A172 (cell line): ENCODE data around the gene ADAMTS13. TPM values are rescaled to one million over a fixed set of nuclear protein-coding genes. Genes with fewer than 3 reads are reported as not detected.

Source experiments
- DNase-seq: peaks from one replicate; pipeline ENCODE4 v3.0.0-alpha.2; 2015; ENCODE audit warnings: low spot score
- total RNA-seq: library from RNA; depleted of rRNA; stranded (reverse); fragments of >200 nt; shearing (Covaris generic); gene quantifications from 2 replicates; pipeline ENCODE4 v1.2.3, GENCODE V29; 2014

ADAMTS13 gene
- total RNA-seq, 1 experiment from 2014 or later = 1.6 TPM

DNA sequence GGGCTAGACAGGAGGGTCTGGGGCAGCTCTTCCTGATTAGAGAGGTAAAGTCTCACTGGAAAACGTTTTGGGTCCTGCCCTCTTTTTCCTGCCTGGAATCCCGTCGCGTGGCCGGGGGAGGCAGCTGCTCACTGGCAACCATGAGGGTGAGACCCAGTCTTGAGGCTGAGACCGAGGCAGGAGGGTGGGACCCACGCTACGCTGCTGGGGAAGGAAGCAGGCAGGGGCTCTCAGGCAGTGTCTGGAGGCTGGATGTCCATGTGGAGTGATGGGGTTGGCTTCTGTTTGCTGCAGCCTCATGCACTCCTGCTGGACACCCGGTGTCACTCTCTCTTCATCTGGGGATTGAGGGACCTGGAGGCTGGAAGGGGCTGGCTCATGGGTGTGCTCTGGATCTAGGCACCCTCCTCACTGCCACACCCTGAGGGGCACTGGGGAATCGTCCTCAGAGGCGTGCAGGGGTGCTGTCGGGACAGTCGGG, 68.1 kb downstream of the ADAMTS13 start:
- DNase-seq = no peak

DNA sequence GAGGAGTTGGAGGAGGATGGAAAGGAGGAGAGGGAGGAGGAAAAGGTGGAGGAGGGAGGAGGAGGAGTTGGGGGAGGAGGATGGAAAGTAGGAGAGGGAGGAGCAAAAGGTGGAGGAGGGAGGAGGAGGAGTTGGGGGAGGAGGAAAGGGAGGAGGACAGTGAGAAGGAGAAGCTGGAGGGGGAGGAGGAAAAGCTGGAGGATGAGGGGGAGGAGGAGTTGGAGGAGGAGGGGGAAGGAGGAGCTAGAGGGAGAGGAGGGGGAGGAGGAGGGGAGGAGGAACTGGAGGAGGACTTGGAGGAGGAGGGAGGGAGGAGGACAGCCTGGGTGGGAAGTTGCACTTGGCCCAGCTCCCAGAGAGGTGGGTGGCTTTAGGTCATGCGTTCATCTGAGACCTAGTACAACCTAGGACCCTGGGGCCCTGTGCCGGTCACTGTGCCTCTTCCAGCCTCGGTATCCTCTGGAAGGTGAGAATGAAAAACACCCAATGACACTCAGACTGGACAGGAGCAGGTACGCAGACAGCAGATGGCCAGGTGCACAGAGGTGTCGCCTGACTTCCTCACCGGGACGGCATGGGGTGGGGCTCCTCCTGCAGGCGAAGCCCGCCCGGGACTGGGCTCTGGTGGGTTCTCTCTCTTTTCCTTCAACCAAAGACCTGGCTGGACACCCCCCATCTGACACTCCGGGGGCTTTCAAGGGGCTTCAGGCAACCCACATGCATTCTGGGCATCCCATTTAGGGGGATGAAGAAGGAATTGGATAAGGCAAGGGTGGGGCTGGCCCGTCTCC, 68.9 kb downstream of the ADAMTS13 start:
- DNase-seq = no peak

DNA sequence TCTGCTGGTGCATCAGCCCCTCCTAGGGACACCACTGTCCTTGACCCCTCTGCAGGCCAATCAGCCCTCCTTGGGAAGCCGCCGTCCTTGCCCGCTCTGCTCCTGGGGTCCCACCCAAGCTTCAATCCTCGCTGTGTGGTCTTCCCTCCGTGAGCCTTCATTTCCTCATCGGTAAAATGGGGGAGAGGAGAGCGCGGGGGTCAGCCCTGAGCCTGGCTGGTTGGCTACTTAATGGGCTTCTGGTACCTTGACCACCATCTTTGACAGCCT, 69.4 kb downstream of the ADAMTS13 start:
- DNase-seq = no peak

DNA sequence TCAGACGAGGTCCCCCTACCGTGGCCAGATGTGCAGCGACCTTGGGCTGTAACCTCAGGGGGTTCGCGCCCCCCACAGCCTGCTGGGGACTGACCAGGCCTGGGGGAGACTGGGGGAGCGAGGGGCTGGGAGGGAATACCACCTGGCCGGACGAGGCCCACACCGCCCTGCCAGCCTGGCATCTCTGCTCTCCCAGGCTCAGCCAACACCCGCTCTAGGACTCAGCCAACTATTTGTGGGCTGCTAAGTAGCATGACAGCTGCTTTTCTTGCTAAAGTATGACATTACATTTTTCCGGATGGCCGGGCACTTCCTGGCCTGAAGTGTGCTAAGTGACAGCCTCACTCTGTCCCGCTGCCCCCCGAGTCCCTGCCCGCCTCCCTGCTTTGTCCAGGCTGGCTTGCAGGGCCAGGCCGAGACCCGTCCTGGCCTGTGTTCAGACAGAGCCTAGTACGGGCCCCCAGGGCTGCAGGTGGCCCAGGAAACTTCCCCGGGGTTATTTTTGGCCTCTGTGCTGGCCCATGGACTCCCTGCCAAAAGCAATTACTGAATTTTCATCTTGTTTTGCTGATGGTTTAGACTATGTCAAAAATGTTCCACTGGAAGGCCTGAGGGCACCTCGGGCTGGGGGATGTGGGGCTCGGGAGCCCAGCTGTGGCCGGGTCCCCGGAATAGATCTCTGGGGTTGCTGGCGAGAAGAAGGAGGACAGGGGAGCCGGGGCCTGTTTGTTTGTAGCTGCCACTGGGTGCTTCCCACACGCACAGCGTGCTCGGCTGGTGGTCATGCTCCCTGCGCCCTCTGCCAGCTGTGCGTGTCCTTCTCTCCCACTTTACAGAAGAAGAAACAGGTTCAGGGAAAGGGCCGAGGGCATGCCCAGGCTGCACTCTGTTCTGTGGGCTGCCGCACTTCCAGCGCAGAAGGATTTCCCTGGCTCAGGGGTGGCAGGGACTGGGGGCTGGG, 70.2 kb downstream of the ADAMTS13 start:
- DNase-seq = peak; percentile 39

DNA sequence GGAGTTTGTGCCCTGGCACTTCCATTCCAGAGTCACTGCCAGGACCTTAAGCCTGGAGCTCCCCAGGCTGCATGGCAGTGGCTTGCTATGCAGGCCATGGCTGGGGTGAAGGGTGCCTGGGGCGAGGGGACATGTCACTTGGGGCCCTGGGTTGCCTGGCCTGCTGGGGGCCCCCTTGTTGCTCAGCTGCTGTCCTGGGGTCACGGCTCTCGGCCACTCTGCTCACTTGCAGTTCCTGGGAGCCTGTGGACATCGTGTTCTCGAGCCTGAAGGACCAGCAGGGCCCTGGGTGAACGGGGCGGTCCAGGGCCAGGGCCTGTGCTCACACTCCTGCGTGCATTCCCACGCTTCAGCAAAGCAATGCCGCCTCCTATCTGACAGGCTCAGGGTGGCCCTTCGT, 71.3 kb downstream of the ADAMTS13 start:
- DNase-seq = no peak

DNA sequence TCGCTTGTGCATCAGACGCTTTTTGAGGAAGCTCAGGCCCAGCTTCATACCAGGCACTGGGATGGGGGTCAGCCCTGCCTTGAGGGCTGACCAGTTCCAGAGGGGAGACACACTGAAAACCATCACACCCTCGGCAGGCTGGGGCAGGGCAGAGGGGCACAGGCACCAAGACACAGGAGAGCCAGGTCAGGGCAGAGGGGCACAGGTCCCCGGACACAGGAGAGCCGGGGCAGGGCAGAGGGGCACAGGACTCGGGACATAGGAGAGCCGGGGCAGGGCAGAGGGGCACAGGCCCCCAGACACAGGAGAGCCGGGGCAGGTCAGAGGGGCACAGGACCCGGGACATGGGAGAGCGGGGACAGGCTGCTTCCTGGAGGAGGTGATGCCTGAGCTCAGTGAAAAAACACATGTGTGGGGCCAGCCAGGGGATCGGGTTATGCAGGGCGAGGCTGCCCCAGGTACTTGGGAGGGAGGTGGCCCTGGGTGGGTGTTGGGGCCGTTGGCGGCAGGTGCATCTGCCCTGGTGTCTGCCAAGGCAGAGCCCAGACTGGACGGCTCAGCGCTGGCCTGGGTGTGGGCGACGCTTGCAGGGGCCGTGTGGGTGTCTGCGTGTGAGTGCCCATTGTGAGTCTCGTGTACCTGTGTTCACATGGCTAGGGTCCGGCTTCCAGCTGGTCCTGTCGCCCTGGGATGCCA, 71.8 kb downstream of the ADAMTS13 start:
- no peak for DNase-seq

DNA sequence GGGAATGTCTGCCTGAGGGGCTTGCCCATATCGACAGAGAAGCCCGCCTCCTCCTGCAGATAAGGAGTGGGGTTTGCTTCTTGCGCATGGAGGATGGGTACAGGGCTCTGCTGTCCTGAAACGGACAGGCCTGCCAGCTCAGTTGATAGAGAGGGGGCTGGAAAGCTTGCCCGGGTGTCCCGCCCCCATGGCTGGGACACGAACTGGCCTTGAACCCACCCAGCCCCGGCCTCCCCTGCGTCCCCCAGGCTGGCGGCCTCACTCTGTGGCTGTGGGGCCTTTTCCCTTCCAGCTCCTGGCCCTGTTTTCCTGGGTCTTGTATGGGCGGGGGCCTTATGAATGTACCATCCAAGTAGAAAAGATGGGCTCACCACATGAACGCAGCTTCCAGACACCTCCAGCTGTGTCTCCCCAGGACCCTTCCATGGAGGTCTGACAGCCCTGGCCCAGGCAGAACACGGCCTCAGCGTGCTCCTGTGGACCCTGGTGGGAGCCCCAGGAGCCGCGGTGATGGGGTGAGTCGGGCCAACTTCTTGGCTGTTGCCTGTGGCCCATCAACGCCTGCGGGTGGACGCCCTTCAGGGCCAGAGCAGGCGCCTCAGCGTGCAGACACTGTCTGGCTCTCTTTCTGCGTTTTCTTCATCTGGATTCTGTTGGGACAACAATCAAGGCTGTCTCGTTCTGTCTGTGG, 72.6 kb downstream of the ADAMTS13 start:
- no peak for DNase-seq

DNA sequence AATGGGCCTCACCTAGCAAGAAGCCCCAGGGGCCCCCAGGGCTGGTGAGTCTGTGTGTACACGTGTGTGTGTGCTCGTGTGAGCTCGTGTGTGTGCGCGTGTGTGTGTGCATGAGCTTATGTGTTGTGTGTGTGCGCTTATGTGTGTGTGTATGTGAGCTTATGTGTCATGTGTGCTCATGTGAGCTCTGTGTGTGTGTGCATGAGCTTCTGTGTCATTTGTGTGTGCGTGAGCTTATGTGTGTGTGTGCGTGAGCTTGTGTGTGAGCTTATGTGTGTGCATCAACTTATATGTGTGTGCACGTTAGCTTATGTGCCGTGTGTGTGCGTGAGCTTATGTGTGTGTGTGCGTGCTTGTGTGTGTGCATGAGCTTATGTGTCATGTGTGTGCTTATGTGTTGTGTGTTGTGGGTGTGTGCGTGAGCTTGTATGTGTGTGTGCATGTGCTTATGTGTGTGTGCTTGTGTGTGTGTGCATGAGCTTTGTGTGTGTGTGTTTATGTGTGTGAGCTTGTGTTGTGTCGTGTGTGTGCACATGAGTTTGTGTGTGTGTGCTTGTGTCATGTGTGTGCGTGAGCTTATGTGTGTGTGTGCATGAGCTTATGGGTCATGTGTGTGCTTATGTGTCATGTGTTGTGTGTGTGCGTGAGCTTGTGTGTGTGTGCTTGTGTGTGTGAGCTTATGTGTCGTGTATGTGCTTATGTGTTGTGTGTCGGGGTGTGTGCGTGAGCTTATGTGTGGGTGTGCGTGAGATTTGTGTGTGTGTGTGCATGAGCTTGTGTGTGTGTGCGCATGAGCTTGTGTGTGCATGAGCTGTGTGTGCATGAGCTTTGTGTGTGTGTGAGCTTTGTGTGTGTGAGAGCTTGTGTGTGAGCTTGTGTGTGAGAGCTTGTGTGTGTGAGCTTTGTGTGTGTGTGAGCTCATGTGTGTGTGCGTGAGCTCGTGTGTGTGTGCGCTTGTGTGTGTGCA, 73.4 kb downstream of the ADAMTS13 start:
- no peak for DNase-seq

DNA sequence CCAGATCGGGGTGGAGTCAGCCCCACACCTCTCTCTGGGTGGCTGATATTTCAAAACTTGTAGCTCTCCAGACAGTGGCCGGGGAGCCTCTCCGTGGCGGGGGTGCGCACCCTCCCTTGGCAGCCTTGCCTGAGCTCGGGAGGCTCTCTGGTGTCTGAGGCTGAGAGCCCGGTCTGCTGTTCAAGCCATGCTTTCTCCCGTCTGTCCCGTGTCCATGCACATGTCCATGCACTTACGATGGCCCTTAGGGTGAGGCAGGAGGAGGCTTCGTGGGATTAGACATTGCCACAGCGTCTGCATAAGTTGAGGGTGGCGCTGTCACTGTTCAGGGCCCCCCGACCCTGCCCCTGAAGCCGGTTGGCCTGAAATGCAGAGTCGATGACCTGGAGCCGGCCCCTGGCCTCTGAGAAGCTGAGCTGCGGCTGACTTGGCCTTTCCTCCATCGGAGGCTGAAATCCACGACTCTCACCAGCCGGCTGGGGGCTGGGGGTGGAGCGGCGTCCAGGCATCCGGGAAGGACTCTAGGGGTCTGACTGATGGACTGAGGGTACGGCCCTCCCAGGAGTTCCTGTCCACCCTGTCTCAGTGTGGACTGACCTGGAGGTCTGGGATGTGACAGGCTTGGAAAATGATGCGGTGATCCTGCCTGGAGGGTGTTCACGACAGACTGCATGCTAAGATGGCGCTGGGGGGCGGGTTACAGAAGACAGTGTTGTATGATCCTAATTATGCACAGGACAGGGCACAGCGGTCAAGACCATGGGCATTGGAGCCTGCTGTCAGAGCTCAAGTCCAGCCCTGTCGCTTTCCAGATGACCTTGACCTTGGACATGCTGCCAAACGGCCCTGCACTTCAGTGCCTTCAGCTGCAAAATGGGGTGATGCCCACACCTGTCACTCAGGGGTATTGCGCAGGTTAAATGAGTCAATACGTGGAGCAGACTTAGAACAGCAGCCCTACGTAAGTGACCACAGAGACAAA, 75.0 kb downstream of the ADAMTS13 start:
- no peak for DNase-seq

DNA sequence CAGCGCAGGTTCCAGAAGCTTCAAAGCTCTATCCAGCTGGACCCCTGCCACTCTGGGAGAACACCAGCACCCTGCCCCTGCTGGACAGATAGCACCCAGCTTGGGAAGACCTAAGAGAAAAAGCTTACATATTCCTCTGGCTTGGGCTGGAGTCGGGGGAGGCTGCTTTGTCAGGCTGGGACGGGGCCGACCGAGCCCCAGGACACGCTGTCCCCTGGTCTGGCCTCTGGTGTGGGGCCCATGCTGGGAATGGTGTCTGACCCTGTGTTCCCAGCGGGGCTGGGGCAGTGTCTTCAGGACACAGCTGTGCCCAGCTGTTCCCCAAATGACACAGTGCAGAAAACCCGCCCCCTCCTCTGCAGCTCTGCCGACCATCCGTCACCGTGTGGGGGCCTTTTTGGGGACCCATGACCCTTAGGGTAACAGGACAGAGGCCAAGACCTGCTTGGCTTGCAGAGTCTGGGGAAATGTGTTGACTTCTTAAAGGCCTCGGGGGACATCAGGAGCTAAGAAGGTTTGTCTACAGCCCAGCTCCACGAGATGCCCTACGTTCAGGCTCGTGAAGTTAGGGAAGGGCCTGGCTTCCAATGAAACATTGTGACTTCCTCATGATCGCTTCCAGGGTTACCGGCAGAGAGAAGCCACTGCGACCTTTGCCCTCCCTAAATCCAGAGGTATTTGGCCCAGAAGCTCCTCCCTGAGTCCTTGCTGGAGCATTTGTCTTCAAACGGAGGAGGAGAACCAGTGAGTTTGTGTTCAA, 77.1 kb downstream of the ADAMTS13 start:
- DNase-seq = no peak

DNA sequence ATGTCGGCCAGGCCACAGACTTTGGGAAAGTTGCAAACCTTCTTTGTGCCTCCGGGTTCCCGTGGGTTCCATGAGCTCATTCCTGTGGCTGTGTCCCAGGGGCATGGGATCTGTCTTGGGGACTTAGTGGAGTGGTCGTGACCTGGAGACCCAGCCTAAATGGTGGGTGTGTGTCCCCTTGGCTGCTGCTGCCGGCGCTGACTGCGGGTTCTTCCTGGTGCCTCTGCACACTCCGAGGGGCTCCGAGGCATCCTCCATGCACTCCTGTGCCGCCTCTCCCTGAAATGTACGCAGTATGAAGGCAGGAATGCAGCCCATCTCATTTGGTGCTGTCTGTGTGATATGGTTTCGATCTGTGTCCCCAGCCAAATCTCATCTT, 77.7 kb downstream of the ADAMTS13 start:
- DNase-seq = no peak

DNA sequence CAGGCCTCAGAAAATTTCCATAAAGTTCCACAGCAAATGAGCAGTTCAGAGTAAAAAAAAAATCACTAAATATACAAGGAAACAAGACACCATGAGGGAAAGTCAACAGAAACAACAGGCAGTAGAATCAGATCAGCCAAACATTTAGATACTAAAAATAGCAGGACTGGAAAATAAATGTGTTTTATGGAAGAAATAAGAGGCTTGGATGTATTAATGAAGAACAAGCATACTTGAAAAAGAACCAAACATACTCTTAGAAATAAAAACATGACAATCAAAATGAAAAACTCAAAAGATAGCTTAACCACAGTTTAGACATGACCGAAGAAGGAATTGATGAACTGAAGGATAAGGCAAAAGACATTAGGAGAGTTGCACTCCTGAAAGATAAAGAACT, 79.9 kb downstream of the ADAMTS13 start:
- no peak for DNase-seq

DNA sequence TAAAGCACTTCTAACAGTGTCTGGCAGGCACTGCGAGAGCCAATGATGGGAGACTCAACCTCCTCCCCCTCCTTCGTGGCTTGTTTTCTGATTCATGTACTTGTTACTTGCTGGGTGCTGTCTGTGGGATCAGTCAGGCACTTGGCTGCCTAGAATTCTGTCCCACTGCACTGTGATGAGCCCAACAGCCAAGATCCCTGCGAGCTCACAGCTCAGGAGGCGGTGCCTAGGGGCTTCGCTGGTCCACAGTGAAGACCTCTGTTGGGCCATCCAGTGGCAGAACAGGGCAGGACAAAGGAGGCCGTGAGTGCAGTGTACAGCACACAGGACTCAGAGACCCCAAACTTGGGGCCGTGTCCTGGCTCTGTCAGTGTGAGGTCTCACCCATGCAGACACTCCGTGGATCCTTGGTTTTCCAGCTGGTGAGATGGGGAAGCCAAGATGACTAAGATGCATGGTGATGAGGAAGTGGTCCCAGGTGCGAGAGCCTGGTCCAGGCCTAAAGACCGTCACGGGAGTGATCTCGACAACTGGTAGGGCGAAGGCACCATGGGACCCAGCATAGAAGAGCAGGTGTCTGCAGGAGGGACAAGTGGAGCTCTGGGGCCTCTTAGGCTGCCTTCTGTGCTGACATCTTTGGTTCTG, 83.1 kb downstream of the ADAMTS13 start:
- no peak for DNase-seq

DNA sequence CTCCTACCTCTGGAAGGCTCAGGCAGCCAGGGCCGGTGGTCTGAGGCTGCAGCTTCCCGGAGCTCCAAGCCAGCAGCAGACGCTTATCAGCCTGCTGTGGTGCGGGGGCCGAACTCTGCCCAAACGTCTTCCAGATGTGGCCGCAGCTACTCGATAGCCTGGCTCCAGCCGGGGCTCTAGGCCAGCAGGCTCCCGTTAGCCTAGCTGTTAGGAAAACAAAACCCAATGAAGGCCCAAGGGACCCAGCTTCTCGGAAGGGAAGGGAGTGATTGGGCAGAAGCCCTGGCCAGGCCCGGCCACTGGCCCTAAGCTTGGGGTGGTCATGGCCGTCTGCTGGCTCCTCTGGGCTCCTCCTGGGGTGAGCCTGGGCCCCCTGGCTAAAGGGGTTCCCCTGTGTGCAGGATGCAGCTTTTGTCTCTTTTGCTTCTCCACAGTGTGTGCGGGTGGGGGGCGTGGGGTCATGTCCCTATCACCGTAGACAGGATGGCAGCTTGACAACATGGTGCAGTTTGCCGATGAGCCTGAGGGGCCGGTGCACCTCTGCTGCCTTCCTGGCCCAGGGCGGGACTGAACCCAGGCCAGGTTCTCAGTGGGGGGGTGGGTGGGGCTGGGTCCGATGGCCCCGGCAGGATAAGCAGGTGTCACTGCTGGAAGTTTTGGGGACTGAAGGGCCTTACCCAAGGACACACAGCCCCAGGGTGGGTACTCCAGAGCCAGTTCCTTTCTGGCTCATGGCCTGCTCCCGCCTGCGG, 83.9 kb downstream of the ADAMTS13 start:
- no peak for DNase-seq

DNA sequence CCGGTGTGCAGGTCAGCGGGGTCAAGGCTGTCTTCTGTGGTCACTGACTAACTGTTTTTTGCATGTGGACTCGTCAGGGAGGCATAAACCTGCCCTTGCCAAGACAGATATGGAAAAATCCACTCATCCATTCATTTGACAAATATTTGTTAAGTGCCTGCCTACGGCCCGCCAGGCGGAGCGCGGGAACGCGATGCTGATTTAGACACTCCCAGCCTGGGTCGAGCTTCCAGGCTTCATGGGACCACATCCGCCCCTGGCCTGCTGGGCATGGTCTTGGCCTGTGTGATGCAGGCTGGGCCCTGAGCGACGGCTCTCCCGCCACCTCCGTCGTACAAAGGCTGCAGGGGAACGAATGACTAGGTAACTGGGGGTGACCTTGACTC, 84.5 kb downstream of the ADAMTS13 start:
- DNase-seq = peak; percentile 98

DNA sequence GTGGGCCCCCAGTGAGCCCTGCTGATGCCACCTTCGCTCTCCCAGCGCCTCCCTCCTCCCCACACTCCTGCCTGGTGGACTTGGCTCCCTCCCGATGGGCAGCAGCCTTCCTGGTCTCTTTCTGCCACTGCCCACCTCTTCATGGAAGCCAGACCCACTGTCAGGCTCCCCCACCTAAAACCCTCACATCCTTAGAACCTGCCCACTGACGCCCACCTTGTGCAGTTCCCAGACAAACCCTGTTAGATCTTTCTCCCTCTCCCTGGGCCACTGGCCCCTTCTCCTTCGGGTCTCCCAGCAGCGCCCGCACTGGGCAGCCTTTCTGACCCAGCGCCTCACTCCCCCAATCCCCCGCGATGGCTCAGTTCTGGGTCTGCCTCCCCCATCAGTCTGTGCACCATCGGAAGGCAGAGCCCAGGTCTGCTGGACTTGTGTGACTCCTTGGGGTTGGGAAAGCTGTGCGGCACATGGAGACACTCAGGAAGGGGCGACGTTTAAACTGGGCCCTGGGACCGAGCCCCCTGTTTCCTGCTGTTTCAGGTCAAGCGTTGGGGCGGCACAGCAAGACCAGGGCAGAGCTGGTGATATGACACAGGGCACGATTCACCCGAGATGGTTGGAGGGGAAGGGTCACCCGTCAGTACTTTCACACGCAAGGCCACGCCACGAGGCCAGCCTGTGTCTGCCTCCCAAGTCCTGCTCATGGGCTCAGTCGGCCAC, 85.2 kb downstream of the ADAMTS13 start:
- no peak for DNase-seq

DNA sequence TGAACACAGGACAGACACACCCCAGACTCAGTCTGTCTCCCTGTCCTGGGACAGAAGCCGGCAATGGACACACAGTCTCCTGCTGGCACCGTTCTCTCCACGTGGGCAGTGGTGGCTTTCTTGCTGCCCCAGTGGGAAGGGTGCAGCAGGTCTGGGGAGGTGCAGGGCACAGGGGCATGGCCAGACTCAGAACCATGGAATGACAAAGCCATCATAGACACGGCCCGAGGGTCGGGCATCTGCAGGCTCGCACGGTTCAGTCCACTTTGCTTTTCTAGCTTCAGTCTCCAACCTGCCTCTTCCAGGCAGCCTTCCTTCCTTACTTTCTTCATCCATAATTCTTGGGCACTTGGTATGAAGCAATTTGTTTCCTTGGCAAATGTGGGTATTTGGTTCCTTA, 85.9 kb downstream of the ADAMTS13 start:
- DNase-seq = no peak
